GM19238 (cell line): ENCODE results near the gene NHEJ1.

ENCODE experiments used
- DNase-seq: peaks from one replicate; pipeline ENCODE4 v3.0.0; 2011; ENCODE audit warnings: low spot score; ENCODE audit not compliant: insufficient read length

Gene NHEJ1

DNA sequence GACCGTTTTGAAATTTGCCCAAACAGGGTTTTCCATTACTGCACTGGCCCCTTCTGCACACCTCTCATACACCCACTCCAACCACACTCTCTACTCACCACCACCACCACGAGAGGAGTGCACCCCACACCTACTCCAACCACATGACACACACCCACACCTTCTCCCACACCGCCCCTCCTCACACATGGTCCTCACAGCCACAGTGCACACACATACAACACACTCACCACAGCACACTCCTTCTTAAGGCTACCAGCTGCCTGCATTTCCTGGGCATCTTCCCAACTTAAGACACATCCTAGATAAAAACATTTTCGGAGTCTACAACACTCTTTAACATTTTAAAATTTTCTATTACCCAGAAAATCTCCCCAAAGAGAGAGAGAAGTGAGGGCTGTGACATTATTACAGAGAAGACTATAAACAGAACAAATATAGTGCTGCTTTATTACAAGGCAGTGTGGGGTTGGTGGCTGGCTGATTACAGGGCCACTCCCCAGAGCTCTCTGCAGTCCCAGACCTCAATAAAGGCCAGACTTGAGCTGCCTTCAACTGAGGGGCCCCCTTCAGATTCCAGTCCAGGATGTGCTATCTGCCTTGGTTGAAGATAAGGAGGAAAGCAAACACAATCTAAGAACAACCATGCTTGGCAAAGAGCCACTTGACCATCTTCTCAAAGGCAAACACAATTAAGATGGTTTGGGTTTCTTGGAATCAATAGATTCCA is 36.1 kb downstream of the NHEJ1 start:
- DNase-seq, result no peak

DNA sequence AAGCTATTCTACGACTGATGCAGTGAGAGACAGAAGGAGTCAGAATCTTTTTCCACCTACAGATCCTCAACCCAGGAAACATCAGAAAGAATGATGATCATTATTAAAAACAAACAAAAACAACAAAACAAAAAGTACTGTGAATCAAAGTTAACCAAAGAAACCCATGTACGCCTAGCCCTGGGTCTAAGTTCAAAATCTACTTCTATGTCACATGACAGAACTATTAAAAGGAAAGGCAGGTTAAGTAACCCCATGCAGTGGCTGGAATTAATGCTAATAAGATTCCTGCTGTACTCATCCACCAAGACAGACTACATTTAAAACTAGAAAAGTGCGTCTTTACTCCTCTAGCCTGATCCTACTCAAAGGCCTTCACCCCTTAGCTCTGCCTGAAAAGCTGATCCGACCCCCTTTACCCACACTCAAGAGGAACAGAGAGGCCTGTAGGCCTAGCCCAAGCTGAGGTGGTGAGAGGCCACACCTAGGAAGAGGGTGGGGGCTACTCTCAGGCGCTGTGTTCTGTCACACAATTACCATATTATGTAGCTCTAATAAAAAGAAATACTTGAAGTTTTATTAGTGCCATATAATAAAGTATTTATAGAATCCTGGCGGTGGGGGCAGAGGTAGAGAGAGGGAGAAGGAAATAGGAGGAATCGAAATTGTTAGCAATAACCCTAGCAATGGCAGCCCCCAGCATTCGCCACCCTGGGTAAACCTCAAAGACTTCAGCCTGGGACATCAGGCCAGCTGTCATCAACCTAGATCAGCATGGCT is 37.1 kb downstream of the NHEJ1 start:
- DNase-seq, result no peak

DNA sequence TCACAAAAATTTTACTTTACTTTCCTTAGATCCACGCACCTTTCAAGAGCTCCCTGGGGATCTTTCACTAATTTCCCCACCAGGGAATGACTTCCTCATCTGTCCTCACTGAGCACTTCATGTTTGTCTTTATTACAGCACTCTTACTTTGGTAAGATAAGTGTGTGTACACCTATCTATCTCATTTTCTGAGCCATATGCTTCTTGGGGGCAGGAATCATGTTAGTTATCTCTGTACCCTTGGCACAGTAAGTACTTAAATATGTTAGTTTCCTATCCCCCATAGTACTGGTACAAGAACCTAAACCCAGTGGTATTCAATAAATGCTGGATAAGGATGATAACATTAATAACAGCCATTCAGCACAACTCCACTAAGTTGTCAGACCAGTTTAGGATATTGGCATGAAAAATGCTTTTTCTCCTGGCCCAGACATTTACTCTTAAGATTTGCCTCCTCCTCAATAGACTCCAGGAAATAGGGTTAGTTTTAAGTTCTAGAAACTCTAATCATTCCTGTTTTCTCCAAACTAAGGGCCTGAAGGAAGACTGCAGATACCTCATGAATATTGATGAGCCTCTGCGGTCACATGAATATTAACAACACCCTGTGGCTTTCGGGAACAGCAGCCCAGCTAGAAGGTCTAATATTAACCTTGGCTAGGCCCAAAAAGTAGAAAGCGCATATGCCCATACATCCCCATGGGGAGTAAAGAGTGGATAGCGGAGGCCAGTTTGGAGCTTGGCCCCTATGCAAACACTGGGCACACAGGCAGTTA is 38.2 kb downstream of the NHEJ1 start:
- no peak for DNase-seq

DNA sequence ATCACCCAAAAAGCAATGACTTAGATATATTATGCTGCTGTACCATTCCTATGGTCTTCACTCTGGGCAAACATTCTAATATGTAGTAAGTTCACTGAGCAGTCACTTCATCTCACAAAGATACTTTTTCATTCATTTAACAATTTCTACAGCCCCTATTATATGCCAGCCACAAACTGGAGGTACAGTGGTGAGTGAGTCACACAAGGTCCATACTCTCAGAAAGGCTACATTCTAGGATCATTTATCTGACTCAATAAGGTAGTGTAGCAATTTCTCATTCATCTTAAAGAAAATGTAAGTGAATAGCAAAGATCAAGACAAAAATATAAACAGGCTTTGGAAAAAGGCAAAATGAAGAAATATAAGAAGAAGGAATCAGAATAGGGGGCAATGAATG is 40.5 kb downstream of the NHEJ1 start:
- DNase-seq, result no peak

DNA sequence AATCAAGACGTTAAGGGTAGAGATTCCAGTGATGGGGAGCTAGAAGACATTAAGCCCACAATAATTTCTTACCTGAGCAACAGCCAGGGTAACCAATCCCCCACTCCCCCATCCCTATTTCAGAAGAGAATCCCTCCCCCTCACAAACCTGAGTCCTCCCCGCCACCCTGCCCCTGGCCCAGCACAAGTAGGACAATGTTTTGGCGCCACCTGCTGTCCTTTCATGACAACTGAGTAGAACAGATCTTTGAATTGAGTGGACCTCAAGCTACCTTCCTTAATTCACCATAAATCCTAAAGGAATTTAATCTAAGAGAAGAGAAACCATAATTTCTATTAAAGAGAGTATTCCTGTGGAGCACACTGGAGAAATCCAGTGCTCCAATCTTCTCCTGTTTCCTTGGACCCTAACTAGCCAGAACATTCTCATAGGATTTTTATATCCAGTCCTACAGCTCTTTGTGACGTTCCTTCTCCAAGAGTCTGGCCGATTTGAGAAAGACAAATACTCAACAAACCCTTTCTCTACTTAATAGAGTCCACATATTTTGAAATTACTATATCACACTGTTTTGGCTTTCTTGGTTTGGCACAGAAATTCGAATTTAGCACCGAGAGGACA is 41.1 kb downstream of the NHEJ1 start:
- DNase-seq, result peak; percentile 30

DNA sequence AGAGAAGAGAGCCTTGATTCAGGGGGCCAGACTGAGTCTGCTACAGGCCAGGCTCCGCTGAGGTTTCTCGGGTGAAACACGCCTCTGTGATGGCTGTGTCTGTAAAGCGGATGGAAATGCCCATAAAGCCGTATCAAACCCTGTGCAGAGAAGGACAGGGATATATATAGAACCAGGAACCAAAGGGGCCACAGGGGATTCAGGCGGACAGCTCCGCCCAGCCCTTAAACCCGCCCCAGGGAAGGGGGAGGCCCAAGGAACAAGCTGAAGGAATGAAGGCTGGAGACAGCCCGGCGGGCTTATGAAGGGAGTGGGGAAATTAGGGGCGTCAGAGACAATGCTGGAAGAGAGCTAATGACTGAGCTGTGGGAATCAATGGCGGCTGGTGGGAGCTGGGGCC is 42.1 kb downstream of the NHEJ1 start:
- no peak for DNase-seq

DNA sequence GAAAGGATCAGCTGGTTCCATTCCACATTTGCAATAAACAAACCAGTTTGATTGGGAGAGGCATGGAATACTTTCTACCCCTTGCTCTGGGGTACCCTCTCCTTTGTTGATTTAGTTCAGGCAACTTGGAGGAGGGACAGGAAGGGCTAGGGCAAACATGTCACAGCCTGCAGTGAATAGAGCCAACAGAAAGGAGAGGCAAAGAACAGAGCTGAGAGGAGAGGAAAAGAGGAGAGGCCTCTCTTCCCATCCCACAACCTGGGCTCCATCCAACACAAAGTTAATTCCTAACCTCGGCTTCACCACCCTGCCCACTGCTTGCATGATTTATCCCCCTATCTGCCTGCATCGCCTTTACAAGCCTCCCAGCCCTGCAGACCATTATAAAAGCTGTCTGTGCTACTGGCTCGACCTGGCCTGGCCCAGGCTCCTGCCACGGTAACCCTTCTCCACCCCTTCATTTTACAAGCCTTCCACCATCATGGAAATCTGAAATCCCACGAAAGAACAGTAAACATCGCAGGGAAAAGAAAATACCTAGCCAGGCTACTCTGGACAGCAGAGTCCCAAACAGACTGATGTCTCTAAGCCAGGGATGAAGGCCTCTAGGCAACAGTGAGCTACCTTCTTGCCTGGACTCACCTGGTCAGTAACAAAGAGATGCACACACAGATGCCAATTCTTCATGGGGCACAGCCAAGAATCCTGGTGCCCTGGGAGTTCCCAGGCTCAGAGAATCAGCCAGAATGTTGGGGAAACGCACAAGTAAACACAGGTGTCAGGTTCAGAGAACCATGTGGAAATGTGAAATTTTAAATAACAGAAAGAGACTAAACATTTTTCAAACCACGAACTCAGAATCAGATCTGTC is 43.6 kb downstream of the NHEJ1 start:
- DNase-seq, result no peak

DNA sequence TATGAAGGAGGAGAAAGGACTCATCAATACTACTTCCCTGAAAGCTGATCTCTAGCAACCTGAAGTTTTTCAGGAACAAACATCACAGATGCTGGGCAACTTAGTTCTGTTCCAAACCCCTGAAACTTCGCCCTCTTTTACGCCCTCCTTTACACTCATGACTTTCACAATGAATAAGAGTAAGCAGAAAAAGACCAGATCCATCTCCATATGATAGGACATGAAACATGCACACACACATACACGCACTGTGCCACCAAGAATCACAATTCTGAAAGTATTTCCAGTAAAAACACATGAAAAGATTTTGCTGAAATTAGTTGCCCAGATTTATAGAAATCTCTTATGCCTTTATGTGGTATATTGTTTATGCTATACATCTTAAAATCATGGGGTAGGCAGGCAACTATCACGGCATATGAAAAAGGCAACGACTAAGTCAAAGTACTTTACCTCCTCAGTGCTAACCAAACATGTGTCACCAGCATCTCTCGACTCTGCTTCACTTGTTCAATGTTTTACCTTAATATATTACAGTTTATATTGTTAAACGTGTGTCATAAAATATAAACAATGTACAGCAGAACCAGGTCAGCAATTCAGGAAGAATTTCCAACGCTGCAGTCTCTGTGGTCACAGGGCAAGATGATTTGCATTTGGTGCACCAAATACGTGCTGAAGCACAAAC is 47.8 kb downstream of the NHEJ1 start:
- DNase-seq, result no peak

DNA sequence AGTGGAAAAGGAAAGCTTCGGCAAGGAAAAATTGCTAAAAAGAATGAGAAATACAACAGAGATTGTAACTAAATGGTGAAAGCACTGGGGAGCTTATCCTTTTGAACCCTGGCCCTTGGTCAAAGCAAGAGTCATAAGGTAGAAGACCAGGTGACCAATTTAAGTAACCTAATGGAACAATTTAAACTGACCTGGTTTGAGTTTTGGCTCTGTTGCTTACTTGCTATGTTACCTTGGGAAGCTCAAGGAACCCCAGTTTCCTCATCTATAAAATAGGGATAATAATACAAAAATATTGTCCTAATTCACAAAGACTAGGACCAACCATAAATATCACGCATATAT is 48.6 kb downstream of the NHEJ1 start:
- no peak for DNase-seq

DNA sequence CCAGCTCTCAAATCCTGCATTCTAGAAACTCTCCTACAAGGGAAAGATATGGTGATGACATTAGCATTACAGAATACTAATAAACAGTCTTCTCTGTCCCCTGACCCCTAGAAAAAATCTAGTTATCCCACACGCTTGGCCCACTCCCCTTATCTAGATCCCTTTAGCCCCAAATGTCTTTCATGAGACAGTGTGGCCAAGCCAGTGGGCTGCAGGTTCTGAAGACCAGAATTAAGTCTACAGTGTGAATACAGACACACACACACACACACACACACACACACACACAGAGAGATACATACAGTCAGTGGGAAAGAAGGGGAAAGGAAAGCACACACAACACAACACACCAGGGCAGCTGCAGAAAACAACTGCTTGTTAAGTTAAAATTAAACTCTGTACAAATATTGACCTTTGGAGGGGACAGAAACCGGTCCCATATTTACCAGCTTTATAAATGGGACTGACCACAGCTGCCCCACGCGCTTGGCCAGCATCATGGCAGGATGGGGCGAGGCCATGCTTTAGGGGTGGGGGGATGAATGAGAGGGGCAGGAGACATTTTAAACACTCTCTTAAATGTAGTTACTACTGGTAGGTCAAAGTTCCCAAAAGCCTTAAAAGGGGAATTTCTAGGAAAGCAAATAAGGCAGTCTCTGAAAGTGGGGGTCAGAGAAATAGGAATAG is 49.1 kb downstream of the NHEJ1 start:
- no peak for DNase-seq

DNA sequence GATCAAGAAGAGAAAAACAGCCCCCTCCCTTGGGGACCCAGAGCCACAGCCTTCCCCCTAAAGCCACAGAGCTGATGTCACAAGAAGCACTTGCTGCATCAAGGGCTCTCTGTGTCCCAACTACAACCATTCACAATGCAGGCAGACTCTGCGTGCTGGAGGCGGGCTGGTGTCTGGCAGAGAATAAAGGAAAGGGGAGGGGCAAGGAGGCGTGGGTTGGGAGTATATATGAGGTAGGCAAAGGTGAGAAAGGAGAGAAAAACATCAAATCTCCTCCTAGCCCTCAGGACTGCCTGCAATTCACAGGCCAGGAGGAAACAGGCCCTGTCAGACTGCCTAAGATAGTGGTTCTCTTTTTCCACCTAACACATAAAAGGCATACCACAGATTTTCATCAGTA is 51.1 kb downstream of the NHEJ1 start:
- no peak for DNase-seq

DNA sequence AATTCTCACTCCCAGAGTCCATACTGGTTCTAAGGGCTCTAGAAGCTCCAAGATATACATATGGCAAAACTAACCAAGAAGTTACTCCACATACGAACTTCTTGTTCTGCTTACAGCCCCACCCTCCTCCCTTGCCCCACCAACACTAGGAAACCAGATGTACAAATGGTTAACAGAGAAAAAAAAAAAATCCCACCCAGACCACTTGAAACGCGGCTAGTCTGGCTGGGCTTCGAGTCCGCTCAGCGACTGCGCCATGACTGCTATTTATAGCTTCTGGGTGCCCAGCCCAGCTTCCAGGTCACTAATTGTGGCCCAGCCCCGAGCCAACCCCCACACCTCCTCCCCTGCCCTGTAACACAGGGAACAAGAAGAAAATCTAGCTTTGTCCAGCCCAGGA is 52.9 kb downstream of the NHEJ1 start:
- no peak for DNase-seq

DNA sequence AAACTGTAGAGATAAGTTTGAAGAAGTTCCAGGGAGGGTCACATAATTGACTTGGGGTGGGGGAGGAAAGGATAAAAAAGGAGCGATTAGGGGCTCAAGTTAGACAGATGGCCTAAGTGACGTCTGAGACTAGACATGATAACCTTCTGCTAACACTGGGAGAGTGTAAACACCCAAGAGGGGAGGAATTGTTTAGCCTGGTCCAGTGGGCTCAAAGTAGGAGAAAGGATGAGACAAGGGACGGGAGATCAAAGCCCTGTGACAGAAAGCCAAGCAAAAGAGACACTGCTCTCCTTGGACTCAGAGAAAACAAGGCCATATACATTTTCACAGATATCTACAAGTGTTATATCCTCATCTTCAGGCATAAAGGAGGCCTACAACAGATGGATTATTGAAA is 54.4 kb downstream of the NHEJ1 start:
- no peak for DNase-seq

DNA sequence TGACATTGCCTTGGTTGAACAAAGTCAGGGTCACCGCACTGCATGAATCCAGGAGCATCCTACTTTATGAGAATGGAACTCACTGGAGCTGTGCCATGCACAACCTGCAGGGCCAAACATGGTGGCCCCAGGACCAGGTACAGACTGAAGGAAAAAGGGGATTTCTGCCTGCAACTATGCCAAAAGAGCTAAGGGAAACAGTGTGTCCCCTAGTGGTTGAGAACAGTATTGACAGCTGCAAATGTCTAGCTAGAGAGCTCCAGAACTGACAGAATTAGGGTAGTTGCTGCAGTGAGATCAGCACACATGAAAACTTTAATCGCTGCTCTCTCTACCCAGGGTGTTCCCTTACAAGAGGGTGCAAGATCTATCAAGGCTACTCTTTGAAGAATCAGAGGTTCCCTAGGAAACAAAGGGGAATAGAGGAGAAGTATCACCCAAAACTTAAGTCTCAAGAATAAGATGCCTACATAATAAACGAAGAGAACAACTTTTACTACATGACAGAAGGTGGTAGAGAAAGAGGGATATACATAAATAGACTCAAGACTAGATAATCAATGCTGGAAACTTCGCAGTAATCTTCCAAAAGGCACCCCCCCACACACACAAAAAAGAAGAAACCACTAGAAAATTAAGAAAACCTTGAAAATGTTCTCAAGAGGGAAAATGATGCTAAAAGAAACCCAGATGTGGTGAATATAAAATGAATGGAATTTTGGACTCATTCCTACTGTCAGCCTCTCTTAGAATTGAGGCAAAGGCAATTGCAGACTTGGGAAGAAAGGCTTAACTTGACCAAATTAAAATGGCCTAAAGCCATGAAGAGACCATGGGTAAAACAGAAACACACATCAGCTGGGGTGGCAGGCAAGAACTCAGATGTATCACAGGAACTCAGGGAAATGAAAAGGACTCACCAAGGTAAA is 56.2 kb downstream of the NHEJ1 start:
- DNase-seq, result peak; percentile 32

DNA sequence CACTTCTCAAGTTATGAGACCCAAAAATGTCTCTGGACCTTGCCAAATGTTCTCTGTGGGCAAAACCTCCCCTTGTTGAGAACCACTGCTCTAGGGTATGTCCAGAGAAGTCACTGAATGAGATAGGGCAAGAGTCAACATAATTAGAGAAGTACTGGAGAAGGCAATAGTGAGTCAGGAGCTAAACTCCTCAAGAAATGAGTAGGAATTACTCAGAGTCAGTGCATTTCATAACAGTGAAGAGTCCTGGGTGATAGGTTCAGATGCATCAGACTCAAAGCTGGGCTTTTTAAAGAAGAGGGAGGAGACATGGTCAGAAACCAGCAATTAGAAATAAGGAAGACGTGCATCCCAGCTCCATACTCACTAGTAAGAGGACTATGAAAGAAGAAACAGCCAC is 61.3 kb downstream of the NHEJ1 start:
- DNase-seq, result no peak

DNA sequence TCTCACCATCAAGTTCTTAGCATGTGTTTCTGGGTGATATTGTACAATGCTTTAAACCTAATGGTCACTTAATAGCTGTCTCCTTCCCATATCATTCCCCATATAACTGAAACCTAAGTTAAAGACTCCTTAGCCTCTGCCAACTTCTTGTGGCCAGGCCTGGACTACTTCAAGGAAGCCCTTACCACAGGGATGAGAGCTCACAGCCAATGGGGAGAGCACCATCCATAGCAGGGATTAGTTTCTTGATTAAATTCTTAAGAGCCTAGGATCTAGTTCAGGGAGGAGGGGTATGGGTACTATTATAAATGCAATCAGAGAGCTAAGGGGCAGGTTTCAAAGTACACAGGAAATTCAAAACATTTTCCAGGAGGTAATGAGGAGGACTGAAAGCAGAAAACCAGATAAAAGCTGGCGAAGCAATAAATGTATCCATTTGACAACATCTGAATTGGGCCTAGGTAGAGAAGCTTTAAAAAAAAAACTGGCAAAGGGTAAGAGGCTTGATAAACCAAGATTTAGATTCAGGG is 65.1 kb downstream of the NHEJ1 start:
- no peak for DNase-seq

DNA sequence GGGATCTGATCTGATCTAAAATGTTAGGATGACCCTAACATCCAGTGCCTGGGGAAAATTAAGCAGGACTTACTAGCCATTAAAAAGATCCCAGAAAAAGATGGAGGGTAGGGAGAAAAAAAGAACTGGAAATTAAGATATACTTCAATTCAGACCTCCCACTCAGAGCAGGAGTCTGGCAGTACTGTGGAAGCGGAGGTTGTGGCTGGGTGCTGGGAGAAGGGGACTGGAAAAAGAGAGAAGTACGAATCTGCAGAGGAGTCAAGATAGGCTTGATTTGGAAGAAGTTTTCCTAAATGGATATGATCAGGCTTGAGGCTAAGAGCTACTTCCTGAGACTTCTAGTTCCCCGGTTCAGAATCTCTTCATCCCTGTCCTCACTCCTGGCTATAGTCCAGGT is 66.4 kb downstream of the NHEJ1 start:
- no peak for DNase-seq
